GM21360 (cell line): ENCODE results near the gene ZC3H7A.
"Not testable (repeated sequence)": the region's sequence is repeated elsewhere in the genome, so short reads cannot be mapped to it uniquely, and the experiment has no call there.

ENCODE experiments used
- ATAC-seq: cut with Tn5 transposase; IDR thresholded peaks from one replicate; pipeline ENCODE4 v1.9.1; 2021; ENCODE audit warnings: mild to moderate bottlenecking, moderate library complexity; ENCODE audit not compliant: unreplicated experiment

Gene ZC3H7A

DNA sequence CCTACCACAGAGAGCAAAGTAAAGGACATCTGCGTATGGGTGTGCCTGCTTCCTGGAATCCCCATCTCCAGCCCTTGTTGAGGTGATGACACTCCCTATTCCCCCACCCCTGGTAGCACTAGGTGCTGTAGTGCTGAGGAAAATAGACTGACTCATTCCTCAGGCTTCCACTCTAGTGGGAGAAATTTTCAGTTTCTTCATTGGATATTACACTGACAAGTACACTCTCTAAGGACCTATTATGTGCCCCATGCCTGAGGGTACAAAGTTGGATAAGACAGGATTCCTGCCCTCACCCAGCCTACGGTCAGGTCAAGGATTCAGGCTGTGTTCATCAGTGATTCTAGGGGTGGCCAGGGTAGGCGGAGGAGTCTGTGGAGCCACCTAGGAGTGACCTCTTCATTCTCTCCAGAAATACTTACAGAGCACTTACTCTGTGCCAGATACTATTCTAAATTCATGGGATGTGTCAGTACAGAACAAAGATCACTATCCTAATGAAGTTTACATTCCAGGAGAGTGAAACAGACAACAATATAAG, 4.5 kb upstream of the ZC3H7A start:
- no peak for ATAC-seq

DNA sequence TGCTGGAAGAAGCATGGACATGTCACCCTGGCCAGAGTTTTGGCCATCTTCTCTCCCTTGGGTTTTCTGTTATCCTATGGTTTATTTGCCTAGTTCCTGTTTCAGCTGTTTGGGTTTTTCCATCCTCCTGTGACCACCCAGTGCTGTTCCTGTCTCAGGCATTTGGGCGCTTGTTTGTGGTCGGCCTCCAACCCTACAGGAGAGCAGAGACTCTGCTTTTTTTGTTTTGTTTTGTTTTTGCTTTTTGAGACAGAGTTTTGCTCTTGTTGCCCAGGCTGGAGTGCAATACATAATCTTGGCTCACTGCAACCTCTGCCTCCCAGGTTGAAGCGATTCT, 3.3 kb upstream of the ZC3H7A start:
- ATAC-seq = no peak

DNA sequence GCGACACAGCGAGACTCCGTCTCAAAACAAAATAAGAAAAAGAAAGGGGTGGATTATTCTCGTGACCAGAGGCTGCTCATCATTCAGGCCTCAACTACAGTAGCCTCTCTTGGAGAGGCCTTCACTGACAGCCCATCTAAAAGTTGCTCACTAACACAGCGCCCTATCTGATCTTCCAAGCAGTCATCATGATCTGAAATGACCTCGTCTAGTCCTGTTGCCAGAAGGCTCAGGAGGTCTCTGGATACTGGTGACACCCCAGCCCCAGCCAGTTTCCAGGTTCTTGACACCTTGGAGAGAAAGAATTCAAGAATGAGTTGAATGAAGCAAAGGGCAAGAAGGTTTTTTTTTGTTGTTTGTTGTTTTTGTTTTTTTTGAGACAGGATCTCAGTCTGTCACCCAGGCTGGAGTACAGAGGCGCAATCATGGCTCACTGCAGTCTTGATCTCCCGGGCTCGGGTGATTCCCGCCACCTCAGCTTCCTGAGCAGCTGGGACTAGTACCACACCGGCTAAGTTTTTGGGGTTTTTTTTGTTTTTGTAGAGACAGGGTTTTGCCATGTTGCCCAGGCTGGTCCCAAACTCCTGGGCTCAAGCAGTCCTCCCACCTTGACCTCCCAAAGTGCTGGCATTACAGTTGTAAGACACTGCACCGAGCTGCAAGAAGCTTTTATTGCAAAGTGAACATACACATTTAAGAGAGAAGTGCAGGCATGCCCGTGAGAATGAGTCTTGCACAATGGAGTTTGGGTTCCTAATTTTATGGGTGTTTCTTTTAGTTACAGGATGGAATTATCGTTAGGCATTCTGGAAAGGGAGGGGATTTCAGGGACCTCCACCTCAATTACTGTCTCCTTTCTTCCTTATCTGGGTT, 2.7 kb upstream of the ZC3H7A start:
- ATAC-seq = no peak

DNA sequence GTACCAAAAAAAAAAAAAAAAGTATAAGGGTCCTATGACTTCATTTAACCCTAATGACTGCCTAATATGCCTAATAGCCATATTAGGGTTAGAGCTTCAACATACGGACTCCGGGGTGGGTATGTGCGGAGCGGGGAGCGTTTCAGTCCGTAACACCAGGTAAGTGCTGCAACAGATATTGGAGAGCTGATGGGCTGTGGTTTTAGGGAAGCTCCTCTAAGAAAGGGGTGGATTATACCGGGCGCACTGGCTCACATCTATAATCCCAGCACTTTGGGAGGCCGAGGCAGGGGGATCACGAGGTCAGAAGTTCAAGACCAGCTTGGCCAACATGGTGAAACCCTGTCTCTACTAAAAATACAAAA, 1.9 kb upstream of the ZC3H7A start:
- no peak for ATAC-seq

DNA sequence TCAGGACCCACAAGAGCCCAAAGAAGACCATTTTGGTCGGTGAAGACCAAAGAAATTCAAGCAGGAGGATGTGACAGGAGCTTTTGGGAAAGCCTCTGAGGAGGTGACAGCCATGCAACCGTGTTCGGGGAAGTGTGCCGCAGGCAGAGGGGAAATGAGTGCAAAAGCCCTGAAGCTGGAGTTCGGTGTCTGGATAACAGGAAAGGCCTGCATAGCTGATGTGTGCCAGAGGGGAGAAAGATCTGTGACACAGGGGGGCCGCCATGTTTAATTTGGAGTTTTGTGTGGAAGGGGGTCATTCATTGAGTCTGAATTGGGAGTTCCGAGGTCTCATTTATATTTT, 870 bp upstream of the ZC3H7A start:
- no peak for ATAC-seq

DNA sequence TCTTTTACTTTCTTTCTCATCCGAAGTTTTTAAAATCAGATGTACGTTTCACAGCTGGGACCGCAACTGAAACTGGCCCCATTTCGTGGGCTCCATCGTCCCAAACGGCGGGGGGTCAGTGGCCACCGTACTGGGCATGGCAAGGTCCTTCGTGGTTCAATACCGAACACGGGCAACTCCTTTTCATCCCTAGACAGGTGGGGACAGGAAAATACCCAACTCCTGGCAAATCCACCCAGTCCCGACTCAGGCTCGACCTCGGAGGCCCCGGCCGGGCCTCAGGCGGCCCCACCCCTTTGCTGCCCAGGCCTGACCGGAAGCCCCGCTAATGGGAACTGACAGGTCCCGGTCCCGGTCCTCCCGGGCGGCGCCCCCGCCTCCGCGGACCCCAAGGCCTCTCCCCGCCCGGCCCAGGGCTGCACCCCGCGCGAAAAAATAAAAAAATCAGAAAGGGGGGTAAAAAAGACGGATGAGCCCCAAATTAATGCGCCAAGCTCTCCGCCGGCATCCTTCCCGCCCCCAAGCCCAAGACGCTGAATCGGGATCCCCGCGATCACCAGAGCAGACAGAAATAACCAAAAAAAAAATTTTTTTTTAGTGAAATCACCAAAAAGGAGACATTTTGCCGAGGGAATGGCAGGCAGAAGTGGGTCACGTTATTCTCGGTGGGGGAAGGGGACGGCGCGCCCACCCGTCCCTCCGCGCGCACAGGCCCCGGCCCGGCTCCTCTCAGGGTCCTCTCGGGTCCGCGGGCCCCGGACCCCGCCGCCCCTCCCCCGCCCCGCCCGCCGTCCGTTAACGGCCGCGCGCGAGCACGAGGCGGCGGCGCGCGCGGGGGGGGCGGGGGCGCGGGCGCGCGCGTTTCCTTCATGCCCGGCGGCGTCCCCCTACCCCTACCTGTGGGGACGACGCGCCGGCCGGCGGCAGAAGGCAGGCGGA, 562 bp downstream of the ZC3H7A start:
- ATAC-seq = no peak

DNA sequence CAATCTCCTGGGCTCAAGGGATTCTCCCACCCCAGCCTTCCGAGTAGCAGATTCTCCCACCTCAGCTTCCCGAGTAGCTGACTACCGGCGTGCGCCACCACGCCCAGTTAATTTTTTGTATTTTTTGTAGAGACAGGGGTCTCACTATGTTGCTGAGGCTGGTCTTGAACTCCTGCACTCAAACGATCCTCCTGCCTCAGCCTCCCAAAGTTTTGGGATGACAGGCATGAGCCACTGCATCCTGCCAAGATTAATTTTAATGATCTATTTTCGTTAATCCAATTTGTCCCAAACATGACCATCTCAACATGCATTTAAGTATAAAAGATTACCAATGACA, 1.2 kb downstream of the ZC3H7A start:
- no peak for ATAC-seq

DNA sequence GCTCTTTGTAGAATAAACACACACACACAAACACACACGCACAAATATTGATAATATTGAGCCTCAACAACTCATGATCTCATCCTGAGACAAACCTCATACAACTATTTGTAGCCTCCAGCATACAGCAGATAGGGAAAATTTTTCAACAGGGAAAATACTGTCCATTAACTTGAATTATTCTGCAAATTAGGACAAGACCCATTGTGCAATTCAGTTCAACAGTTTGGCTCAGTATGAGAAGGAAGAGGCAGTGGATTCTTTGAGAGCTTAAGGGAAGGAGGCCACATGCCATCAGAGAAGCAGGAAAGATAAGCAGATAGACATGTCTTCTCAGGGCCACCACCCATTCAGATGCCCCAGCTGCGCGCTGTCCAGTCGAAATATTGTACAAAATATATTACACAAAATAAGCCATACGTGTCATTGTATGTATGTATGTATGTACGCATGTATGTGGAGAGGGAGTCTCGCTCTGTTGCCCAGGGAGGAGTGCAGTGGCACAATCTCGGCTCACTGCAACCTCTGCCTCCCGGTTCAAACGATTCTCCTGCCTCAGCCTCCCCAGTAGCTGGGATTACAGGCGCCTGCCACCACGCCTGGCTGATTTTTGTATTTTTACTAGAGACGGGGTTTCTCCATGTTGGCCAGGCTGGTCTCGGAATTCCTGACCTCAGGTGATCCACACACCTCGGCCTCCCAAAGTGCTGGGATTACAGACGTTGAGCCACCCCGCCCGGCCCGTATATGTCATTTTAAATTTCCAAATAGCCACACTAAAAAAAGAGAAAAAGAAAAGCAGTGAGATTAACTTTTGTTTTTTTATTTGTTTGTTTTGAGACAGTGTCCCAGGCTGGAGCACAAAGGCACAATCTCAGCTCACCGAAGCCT, 1.8 kb downstream of the ZC3H7A start:
- no peak for ATAC-seq

DNA sequence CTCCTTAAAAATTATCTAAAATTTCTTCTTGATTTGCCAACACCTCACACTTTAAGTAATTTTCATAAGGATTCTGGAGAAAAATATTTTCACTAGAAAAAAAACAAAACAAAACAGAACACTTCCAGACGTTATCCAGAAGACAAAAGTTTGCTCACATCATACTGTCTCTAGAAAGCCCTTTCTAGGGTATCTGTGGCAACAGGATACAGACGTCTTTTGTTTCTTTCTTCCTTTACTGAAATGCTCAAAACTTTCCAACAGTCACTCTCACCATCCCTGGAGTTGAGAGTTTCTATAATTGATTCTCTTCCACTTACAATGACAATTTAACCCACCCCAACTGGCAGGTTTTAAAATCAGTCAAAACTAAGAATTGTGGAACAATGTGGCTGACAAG, 2.6 kb downstream of the ZC3H7A start:
- no peak for ATAC-seq

DNA sequence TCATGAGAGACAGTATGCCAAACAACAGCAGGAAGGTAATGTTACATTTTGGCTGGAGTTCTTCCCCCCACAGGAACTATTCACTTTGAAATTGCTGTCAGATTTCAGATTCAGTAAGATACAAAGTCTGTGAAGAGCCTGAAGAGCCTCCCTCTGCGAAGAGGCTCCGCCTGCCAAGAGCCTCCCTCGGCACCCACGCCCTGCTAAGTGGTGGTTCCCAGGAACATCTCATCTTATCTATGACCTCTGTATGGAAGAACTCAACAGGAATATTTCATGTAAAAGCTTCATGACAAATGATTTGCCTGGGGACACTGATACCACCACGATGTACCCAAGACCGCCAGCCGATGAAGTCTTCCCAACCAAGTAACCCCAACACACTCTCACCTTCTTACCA, 3.2 kb downstream of the ZC3H7A start:
- ATAC-seq = no peak

DNA sequence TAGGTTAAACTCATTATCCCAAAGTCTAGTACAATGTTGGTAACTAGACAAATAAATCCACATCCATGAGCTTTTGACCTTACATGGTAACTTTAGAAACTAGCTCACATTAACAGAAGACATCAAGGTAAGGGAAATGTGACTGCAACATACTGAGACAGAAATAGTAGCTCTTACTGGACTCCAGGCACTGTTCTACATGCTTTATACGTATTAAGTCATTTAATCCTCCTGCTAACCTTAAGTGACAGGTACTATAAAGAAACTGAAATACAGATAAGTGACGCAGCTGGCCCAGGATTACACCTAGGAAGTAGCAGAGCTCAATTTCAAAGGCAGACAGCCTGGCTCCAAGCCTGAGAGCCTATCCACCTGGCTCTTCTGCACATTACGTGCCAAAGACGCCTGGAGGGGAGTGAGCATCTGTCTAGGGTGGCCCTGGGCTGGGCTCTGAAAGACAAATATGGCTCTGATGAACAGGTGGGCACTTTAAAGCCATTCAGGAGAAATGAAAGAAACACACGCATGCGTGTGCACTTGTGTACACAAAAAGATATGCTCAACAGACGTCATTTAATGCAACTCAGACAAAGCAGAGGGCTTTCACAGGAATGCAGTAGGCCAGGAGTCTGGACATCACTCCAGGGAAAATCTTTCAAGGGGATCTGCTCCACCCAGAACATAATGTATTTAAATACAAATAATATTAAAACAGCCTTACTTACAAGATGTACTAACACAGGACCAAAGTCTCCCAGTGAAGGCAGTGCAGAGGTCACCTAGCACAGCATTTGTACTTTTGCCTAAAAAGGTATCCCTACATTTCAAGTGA, 4.4 kb downstream of the ZC3H7A start:
- no peak for ATAC-seq

DNA sequence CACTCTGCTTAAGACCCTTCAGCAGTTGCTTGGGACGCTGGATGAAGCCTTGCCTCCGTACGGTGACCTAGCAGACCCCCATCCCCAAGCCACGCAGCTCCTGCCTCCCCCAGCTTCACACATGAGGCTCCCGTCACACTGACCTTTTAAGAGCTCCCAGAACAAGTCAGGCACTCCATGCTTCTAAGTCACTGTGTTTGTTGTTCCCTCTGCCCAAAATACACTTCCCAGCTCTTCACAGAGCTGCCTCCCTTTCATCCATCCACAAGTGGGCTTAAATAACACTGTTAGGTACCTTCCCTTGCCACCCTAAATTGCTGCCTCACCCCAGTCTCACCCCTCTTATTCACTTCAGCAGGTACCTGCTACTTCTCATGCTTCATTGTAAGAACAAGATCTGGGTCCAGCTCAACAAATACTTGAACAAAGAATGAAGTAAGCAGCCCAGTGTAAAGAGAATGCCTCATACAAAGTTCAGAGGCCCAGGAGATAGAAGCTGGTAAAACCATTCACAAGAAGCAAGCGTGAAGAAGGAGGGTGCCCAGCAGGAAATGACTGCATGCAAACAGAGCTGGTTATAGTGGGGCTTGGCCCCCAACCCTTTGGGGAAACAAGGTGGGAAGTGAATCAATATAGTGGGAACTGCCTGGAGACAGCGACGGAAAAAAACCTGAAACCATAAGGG, 5.8 kb downstream of the ZC3H7A start:
- no peak for ATAC-seq

DNA sequence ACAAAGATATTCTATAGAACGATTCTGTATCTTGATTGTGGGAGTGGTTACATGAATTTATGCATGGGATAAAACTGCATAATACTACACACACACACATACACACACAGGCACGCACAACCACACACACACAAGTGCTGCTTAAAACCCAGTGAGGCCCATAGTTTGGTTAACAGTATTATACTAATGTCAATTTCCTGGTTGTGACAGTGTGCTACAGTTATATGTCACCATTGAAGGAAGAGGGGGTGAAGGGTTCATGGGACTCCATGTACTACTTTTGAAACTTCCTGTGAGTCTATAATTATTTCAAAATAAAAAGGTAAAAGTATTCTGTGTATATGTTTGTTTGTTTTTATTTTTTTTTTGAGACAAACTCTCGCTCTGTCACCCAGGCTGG, 8.1 kb downstream of the ZC3H7A start:
- no peak for ATAC-seq

DNA sequence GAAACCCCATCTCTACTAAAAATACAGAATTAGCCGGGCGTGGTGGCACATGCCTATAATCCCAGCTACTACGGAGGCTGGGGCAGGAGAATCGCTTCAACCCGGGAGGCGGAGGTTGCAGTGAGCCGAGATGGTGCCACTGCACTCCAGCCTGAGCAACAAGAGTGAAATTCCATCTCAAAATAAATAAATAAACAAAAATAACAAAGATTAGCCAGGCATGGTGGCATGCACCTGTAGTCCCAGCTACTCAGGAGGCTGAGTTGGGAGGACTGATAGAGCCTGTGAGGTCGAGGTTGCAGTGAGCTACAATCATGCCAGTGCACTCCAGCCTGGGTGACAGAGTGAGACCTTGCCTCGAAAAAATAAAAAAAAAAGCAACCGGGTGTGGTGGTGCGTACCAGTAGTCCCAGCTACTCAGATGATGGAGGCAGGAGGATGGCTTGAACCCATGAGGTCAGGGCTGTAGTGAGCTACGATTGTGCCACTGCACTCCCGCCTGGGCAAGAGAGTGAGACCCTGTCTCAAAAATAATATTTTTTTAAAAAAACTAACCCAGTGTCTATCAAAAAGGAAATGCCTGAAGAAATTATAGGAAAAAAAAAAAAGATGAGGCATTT, 12.0 kb downstream of the ZC3H7A start:
- ATAC-seq = not testable (repeated sequence)

DNA sequence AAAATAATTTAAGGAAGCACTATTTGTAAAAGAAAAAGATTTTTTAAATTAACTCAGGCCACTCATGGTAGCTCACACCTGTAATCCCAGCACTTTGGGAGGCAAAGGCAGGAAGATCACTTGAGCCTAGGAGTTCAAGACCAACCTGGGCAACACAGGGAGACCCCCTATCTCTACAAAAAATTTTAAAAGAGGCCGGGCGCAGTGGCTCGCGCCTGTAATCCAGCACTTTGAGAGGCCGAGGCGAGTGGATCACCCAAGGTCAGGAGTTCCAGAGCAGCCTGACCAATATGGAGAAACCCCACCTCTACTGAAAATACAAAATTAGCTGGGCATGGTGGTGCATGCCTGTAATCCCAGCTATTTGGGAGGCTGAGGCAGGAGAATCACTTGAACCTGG, 12.7 kb downstream of the ZC3H7A start:
- ATAC-seq = not testable (repeated sequence)

DNA sequence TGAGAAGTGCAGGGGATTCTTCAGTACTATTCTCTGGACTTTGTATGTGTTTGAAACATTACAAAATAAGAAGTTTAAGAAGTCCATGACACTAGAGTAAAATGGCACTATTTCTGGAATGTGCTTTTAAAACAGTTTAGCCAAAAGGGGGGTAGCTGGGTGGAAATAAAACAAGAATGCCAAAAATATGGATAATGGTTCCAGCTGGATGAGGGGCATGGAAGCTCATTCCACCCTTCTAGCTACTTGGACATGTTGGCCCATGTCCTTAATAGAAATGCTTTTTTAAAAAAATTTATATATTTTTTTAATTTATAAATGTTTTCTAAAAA, 13.1 kb downstream of the ZC3H7A start:
- ATAC-seq = no peak

DNA sequence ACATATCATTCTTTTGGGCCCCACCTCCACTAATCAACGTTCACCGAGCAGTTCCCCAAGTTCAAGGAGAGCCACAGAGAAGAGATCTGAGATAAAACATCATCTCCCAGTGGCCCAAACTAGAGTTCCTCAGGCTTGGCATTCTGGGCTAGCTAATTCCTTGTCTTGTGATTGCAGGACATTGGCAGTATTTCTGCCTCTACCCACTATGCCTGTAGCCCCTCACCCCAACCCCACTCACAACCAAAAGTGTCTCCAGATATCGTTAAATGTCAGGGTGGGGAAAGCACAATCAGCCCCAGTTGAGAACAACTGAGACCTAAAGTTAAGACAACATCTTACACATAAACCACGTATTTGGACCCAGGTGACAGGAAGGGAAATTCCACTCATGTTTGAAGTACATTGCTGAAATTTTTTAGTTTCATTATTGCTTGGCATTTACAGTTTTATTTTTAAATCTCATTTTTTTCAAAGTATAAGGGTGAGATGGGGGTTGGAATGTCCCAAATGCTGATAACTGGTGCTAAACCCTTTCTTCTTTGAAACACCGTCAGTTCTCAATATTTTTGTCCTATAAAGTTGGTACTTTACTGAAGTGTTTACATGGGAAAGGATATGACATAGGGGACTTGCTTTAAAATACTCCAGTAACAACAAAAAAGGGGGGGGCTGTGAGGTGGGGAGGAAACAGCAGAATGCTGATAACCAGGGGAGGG, 13.6 kb downstream of the ZC3H7A start:
- peak; percentile 56 for ATAC-seq

DNA sequence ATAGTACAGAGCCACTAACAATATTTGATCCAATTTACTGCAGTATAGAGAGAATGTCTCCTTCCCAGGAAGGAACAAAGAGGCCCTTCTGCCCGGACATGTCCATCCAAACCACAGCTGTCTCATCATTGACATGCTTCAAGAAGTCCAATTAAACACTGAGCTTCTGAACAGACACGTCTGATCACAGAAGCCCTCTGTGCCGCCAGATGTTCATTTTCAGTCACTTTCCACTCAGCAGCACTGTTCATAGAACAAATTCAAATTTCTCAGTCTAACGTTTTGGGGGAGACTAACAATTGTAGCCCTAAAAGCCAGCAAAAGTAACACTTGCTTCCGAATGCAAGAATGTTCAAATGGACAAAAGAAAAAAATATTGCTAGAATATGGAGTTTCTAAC, 15.3 kb downstream of the ZC3H7A start:
- ATAC-seq = no peak
